GM18499 (cell line): ENCODE measurements around the gene ZYG11A.

Source experiments
- ATAC-seq: cut with Tn5 transposase; IDR thresholded peaks from one replicate; pipeline ENCODE4 v1.9.1; 2021; ENCODE audit warnings: moderate number of reproducible peaks; ENCODE audit not compliant: insufficient read depth, unreplicated experiment

ZYG11A gene

DNA sequence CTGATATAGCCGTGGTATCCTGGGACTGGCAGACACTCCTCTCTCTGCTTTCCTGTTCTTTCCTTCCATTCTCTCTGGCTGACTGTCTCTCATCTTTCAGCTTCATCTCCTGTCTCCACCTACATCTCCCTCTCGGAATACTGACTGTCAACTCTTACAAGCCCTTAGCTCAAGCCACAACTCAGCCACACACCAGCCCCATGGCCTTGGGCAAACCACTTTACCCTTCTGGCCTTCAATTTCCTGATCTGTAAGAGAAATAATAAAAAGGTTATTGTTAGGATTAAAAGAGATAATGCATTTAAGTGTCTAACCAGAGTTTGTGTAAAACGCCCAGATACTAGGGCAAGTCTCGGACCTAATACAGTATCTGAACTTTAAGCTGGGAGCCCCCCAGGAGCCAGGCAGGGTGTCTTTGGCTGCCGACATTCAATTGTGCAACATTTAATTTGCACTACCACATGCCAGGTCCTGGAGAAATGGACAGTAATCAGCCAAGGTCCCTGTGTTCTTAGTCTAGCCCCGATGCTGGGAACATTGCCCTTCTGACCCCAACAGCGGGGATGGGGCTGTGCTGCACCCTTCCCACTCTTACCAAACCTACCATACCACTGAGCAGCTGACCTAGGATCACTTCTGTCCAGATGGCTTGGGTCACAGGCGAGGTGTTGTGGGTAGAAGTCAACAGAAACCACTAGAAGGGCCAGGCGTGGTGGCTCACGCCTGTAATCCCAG is 73.8 kb downstream of the ZYG11A start:
- ATAC-seq: no peak

- ATAC-seq: no peak
These were observed 74.6 kb downstream of the ZYG11A start for GRCh38 chr1:52917156-52917555.

GRCh38 chr1:52917581-52917980 is 75.0 kb downstream of the ZYG11A start:
- no peak for ATAC-seq

- ATAC-seq: no peak
These were observed 75.6 kb downstream of the ZYG11A start for GRCh38 chr1:52918201-52918600.

GRCh38 chr1:52919051-52919722 is 76.6 kb downstream of the ZYG11A start:
- ATAC-seq: no peak

- ATAC-seq: no peak
These were observed 77.3 kb downstream of the ZYG11A start for GRCh38 chr1:52919723-52920483.

- ATAC-seq: no peak
These were observed 78.3 kb downstream of the ZYG11A start for GRCh38 chr1:52920791-52921291.

GRCh38 chr1:52925571-52926005 is 83.0 kb downstream of the ZYG11A start:
- no peak for ATAC-seq

- no peak for ATAC-seq
These were observed 84.3 kb downstream of the ZYG11A start for GRCh38 chr1:52926864-52927211.

DNA sequence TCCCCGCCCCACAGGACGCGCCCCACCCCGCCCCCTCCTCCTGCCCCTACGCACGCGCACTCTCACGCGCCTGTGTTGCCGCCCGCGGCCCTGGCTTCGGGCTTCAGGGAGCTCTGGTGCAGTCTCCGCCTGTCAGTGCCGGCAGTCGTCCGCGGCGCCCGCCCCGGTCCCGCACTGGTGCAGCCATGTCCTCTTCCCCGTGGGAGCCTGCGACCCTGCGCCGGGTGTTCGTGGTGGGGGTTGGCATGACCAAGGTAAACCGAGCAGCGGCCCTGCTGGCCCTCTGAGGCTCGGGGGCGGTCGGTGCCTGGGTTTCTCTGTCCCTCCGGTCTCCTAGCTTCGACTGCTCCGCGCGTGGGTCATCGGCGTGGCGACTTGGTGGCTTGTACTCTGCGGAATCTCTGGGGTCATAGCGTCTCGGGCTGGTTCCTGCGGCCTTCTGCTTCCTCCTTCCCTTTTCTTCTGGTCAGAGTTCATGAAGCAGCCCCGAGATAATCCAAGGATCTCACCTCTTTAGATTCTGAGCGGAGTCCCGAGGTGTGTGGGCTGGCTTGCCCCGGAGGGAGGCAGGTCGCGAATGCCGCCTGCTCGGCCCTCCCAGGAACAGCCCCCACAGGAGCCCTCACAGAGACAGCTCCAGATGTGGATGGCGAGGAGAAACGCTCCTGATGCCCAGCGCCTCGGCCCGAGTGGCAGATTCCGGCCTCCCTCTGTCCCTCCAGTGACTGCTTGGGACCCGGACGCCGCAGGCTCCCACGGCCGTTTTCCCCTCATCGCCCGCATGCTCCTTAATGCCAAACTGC is 84.9 kb downstream of the ZYG11A start, which contains the start of gene SCP2:
SCP2 (plus strand) TSS at position 65 of the 803 bp plus-strand sequence; CDS start at position 186, 121 bp downstream.
- ATAC-seq: no peak

- ATAC-seq: no peak
These were observed 85.5 kb downstream of the ZYG11A start for GRCh38 chr1:52928015-52928404.

GRCh38 chr1:52929019-52929418 is 86.5 kb downstream of the ZYG11A start:
- ATAC-seq: no peak

- no peak for ATAC-seq
These were observed 95.0 kb downstream of the ZYG11A start for GRCh38 chr1:52937433-52938182.

- no peak for ATAC-seq
These were observed 95.6 kb downstream of the ZYG11A start for GRCh38 chr1:52938183-52938451.

DNA sequence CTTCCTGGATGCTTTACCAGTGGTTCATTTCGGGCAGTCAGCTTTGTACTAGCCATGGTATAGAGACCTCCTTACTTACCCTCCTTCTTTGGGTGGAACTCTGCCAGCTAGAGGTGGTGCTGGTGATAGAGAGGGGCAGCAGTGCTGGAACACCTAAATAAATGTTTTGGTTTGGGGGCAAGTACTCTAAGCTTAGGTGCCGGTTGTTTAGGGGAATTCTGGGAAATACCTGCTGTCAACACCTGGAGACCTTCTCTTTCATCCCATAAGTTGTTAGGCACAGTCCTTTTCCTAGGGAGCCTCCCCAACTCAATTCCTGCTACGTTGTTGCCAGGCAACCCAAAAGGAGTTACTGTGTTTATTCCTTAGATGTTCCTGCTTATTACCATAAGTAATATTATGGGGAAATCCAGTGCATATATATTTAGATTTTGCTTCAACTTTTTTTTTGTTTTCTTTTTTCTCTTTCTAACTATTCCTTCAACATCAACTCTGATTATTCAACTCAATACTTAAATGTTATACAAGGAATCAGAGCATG is 101.4 kb downstream of the ZYG11A start:
- no peak for ATAC-seq

- no peak for ATAC-seq
These were observed 102.0 kb downstream of the ZYG11A start for GRCh38 chr1:52944566-52944965.
